Ovary (tissue), 3 donors: ENCODE results near the gene RAET1L.

Source experiments
- EP300 ChIP-seq: sonication (generic); formaldehyde crosslinking; IDR thresholded peaks from one replicate; pipeline ENCODE4 v1.6.1; 2017; ENCODE audit warnings: antibody characterized with exemption
- TF ChIP-seq, protein P1 (sequence below), 3 donors: fragments of 450-650 bp in 2 of 3; fragments of 200-600 bp in 1 of 3; IDR thresholded peaks; one replicate each; pipeline versions ENCODE4 v1.5.1 to v1.8.0; 2016 to 2022; ENCODE audit warnings: antibody characterized with exemption in 3 of 3, mild to moderate bottlenecking in 1 of 3
- donor health status: DM: no; HTN: no; CAD: no.

DNA sequence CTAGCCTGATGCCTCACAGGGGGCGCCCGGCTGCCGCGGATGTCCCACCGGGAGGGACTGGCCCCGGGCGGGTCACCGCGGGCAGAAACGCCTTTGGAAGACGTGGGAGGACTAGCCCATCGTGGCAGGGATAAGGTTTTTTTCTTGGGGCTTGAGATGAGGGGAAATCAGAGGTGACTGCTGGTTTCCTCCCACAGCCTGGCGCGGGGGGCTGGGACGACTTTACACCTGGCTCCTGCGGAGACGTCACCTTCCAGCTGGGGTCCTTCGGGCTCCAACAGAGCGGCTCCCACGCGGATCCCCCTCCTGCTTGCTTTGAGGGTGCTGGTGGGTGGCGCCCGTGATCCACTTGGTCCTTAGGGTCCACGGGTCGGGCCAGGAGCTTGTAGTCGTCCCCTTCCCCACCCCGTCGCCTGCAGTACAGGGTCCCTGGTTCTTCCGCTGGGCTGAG, 32.2 kb upstream of the RAET1L start:
- TF ChIP-seq, protein P1, sequence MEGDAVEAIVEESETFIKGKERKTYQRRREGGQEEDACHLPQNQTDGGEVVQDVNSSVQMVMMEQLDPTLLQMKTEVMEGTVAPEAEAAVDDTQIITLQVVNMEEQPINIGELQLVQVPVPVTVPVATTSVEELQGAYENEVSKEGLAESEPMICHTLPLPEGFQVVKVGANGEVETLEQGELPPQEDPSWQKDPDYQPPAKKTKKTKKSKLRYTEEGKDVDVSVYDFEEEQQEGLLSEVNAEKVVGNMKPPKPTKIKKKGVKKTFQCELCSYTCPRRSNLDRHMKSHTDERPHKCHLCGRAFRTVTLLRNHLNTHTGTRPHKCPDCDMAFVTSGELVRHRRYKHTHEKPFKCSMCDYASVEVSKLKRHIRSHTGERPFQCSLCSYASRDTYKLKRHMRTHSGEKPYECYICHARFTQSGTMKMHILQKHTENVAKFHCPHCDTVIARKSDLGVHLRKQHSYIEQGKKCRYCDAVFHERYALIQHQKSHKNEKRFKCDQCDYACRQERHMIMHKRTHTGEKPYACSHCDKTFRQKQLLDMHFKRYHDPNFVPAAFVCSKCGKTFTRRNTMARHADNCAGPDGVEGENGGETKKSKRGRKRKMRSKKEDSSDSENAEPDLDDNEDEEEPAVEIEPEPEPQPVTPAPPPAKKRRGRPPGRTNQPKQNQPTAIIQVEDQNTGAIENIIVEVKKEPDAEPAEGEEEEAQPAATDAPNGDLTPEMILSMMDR (IDR thresholded peaks at IDR 0.05), result no peak
- no peak for TF ChIP-seq EP300
